Measurements from ENCODE around the gene EIF4G3.

DNA sequence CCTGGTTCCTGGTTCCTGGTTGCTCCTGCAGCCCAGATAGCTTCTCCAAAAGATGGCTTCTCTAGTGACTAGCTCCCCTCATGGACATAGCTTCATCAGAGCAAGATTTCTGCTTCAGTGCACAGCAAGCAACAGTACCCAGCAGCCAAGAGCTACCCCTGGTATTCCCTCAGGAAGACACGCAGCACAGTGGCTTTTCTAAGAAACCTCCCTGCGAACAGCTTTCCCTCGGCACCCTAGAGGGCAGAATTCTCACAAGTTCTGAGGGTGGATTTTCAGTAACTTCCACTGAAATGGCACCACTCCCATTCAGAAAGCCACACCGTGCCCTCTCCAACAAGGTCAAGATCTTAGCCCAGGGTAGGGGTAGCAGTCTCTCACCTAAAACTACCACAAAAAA lies 128.2 kb downstream of the EIF4G3 start:
- TF ChIP-seq, protein P1, sequence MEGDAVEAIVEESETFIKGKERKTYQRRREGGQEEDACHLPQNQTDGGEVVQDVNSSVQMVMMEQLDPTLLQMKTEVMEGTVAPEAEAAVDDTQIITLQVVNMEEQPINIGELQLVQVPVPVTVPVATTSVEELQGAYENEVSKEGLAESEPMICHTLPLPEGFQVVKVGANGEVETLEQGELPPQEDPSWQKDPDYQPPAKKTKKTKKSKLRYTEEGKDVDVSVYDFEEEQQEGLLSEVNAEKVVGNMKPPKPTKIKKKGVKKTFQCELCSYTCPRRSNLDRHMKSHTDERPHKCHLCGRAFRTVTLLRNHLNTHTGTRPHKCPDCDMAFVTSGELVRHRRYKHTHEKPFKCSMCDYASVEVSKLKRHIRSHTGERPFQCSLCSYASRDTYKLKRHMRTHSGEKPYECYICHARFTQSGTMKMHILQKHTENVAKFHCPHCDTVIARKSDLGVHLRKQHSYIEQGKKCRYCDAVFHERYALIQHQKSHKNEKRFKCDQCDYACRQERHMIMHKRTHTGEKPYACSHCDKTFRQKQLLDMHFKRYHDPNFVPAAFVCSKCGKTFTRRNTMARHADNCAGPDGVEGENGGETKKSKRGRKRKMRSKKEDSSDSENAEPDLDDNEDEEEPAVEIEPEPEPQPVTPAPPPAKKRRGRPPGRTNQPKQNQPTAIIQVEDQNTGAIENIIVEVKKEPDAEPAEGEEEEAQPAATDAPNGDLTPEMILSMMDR (IDR thresholded peaks at IDR 0.05): no peak
- no peak for TF ChIP-seq POLR2A (IDR thresholded peaks at IDR 0.05)
- TF ChIP-seq POLR2AphosphoS5 (IDR thresholded peaks at IDR 0.05): no peak
- TF ChIP-seq EP300 (IDR thresholded peaks at IDR 0.05): no peak

All from gastroesophageal sphincter (tissue), 3 donors.